B cell (primary cell): ENCODE results near the gene KATNBL1.

Source experiments
- CTCF ChIP-seq: fragments of 200-600 bp; IDR thresholded peaks from one replicate; pipeline ENCODE4 v1.8.0; 2022; ENCODE audit warnings: antibody characterized with exemption, mild to moderate bottlenecking
- EZH2 ChIP-seq: IDR thresholded peaks from 2 replicates; pipeline ENCODE4 v1.6.1; 2012; ENCODE audit warnings: borderline replicate concordance, low read depth, mild to moderate bottlenecking, moderate library complexity, low read length; ENCODE audit not compliant: insufficient read depth, poor library complexity, severe bottlenecking

- TF ChIP-seq CTCF (no peak), EZH2 (no peak)
These were observed 90.6 kb downstream of the KATNBL1 start for GRCh38 chr15:34119291-34119690.
